ENCODE measurements around the gene MELTF. TPM values are rescaled to one million over a fixed set of nuclear protein-coding genes. Genes with fewer than 3 reads are reported as not detected.
"Not testable (repeated sequence)": the region's sequence is repeated elsewhere in the genome, so short reads cannot be mapped to it uniquely, and the experiment has no call there.

The MELTF gene
- total RNA-seq, 2 experiments from 2014 or later: 3.3 TPM

GRCh38 chr3:197033764-197034163, 4.1 kb upstream of the MELTF start:
- H3K36me3 Mint-ChIP-seq; CTCF ChIA-PET; DNase-seq; H3K4me3 Mint-ChIP-seq; H3K4me1 Mint-ChIP-seq; H3K27ac Mint-ChIP-seq; ATAC-seq; H3K9me3 Mint-ChIP-seq (ENCODE audit: low read depth): not testable (repeated sequence)
- H3K27me3 Mint-ChIP-seq: peaks cover 13% of the 10 kb centered on the region

- CTCF ChIA-PET: interaction anchor here (1.2 to 4.3 kb wide), 3 partner anchors 10 to 90 kb away, joined by 3 to 38 read pairs (median 10); partner anchors contain the start of gene NCBP2
- H3K4me3 Mint-ChIP-seq: no peak overlapping the region
- no peak for DNase-seq
- no peak overlapping the region for H3K27ac Mint-ChIP-seq
- H3K36me3 Mint-ChIP-seq: no peaks in the 10 kb centered on the region
- peaks cover 7% of the 10 kb centered on the region for H3K9me3 Mint-ChIP-seq (ENCODE audit: low read depth)
- peaks cover 18% of the 10 kb centered on the region for H3K27me3 Mint-ChIP-seq
- no peak for ATAC-seq
- peaks cover 10% of the 10 kb centered on the region for H3K4me1 Mint-ChIP-seq
Observed at GRCh38 chr3:197031315-197032285, 2.0 kb upstream of the MELTF start.

- no peak for ATAC-seq
- peaks cover 10% of the 10 kb centered on the region for H3K4me1 Mint-ChIP-seq
- CTCF ChIA-PET: interaction anchor here (0.7 to 4.3 kb wide), 20 partner anchors 11 to 192 kb away, joined by 3 to 38 read pairs (median 5); partner anchors contain the start of gene NCBP2
- no peak overlapping the region for H3K4me3 Mint-ChIP-seq
- DNase-seq: no peak
- H3K27ac Mint-ChIP-seq: no peak overlapping the region
- peaks cover 13% of the 10 kb centered on the region for H3K27me3 Mint-ChIP-seq
- no peaks in the 10 kb centered on the region for H3K36me3 Mint-ChIP-seq
- peaks cover 7% of the 10 kb centered on the region for H3K9me3 Mint-ChIP-seq (ENCODE audit: low read depth)
Observed at GRCh38 chr3:197030379-197031314, 1.0 kb upstream of the MELTF start.

GRCh38 chr3:197028728-197029510, 698 bp downstream of the MELTF start:
- ATAC-seq (peak; percentile 26), DNase-seq (no peak)
- Mint-ChIP-seq H3K27ac (no peak overlapping the region), H3K36me3 (no peaks in the 10 kb centered on the region), H3K4me1 (peaks cover 10% of the 10 kb centered on the region), H3K27me3 (peaks cover 10% of the 10 kb centered on the region), H3K4me3 (peak overlapping the region; percentile 69), H3K9me3 (ENCODE audit: low read depth) (peaks cover 4% of the 10 kb centered on the region)
- CTCF ChIA-PET: interaction anchor here (0.6 to 4.3 kb wide), 26 partner anchors 10 to 366 kb away, joined by 3 to 38 read pairs (median 4); partner anchors contain the start of genes NCBP2 and SENP5

GRCh38 chr3:197027896-197028727, 1.5 kb downstream of the MELTF start:
- no peak for ATAC-seq
- Mint-ChIP-seq H3K27ac (no peak overlapping the region), H3K9me3 (ENCODE audit: low read depth) (peaks cover under 1% of the 10 kb centered on the region), H3K4me3 (peak overlapping the region; percentile 69), H3K27me3 (peaks cover 17% of the 10 kb centered on the region), H3K36me3 (no peaks in the 10 kb centered on the region), H3K4me1 (peaks cover 14% of the 10 kb centered on the region)
- no peak for DNase-seq
- CTCF ChIA-PET: interaction anchor here (1.2 to 4.3 kb wide), 11 partner anchors 9 to 160 kb away, joined by 3 to 38 read pairs (median 8); partner anchors contain the start of genes NCBP2 and SENP5

- H3K27ac Mint-ChIP-seq: no peak overlapping the region
- no peaks in the 10 kb centered on the region for H3K36me3 Mint-ChIP-seq
- H3K9me3 Mint-ChIP-seq (ENCODE audit: low read depth): no peaks in the 10 kb centered on the region
- CTCF ChIA-PET: interaction anchor here (1.3 kb wide), 1 partner anchor 21 kb away, joined by 3 read pairs; no protein-coding TSS in a partner anchor
- no peak for DNase-seq
- peaks cover 20% of the 10 kb centered on the region for H3K27me3 Mint-ChIP-seq
- peaks cover 15% of the 10 kb centered on the region for H3K4me1 Mint-ChIP-seq
- no peak overlapping the region for H3K4me3 Mint-ChIP-seq
- ATAC-seq: no peak
Observed at GRCh38 chr3:197027151-197027895, 2.3 kb downstream of the MELTF start.

GRCh38 chr3:197026481-197026866, 3.1 kb downstream of the MELTF start:
- Mint-ChIP-seq H3K4me3 (no peak overlapping the region), H3K27me3 (peaks cover 24% of the 10 kb centered on the region), H3K4me1 (peaks cover 13% of the 10 kb centered on the region), H3K9me3 (ENCODE audit: low read depth) (no peaks in the 10 kb centered on the region), H3K36me3 (no peaks in the 10 kb centered on the region), H3K27ac (no peak overlapping the region)
- CTCF ChIA-PET: no interaction called here
- DNase-seq (no peak), ATAC-seq (no peak)

- Mint-ChIP-seq H3K36me3 (no peaks in the 10 kb centered on the region), H3K27ac (no peak overlapping the region), H3K4me1 (peaks cover 12% of the 10 kb centered on the region), H3K9me3 (ENCODE audit: low read depth) (no peaks in the 10 kb centered on the region), H3K4me3 (no peak overlapping the region), H3K27me3 (peaks cover 21% of the 10 kb centered on the region)
- ATAC-seq (no peak), DNase-seq (no peak)
- CTCF ChIA-PET: no interaction called here
Observed at GRCh38 chr3:197025736-197026480, 3.7 kb downstream of the MELTF start.

GRCh38 chr3:197024881-197025735, 4.5 kb downstream of the MELTF start:
- Mint-ChIP-seq H3K9me3 (ENCODE audit: low read depth) (no peaks in the 10 kb centered on the region), H3K4me3 (no peak overlapping the region), H3K27ac (no peak overlapping the region), H3K27me3 (peaks cover 21% of the 10 kb centered on the region), H3K4me1 (peaks cover 12% of the 10 kb centered on the region), H3K36me3 (no peaks in the 10 kb centered on the region)
- ATAC-seq (no peak), DNase-seq (no peak)
- CTCF ChIA-PET: no interaction called here

GRCh38 chr3:197023998-197024651, 5.5 kb downstream of the MELTF start:
- ATAC-seq: no peak
- Mint-ChIP-seq H3K9me3 (ENCODE audit: low read depth) (no peaks in the 10 kb centered on the region), H3K4me3 (no peak overlapping the region), H3K27ac (no peak overlapping the region), H3K4me1 (peaks cover 10% of the 10 kb centered on the region), H3K27me3 (peaks cover 19% of the 10 kb centered on the region), H3K36me3 (no peaks in the 10 kb centered on the region)
- CTCF ChIA-PET: interaction anchor here (0.6 to 1.2 kb wide), 3 partner anchors 15 to 710 kb away, joined by 3 to 4 read pairs (median 3); no protein-coding TSS in a partner anchor
- DNase-seq: no peak

Measured in activated CD8-positive, alpha-beta memory T cell treated with anti-CD3 and anti-CD28 coated beads, Interleukin-2, amount 10 ng/mL, durations not matched to agents 7 days and 5 days (primary cell).